ENCODE results near the gene MRPL40. TPM values are rescaled to one million over a fixed set of nuclear protein-coding genes. Genes with fewer than 3 reads are reported as not detected.

MRPL40 gene
- total and polyA plus RNA-seq, 2 experiments from 2014 or later = 25.9 to 57.6 TPM

- peak overlapping the region; percentile 81 for H3K4me2 ChIP-seq
- no peak overlapping the region for H3K27ac ChIP-seq
- H3K9me3 ChIP-seq (ENCODE audit: low read depth) = no peaks in the 10 kb centered on the region
- peaks cover 14% of the 10 kb centered on the region for H4K20me1 ChIP-seq (ENCODE audit: insufficient read depth, poor library complexity, severe bottlenecking)
- no peak overlapping the region for H2AFZ ChIP-seq
- no peaks in the 10 kb centered on the region for H3K36me3 ChIP-seq (replicated peaks; ENCODE audit: insufficient read depth, low read depth)
- no peak for TF ChIP-seq EZH2phosphoT487 (IDR thresholded peaks at IDR 0.05; ENCODE audit: low read depth, severe bottlenecking, unreplicated experiment)
- TF ChIP-seq, protein P1, sequence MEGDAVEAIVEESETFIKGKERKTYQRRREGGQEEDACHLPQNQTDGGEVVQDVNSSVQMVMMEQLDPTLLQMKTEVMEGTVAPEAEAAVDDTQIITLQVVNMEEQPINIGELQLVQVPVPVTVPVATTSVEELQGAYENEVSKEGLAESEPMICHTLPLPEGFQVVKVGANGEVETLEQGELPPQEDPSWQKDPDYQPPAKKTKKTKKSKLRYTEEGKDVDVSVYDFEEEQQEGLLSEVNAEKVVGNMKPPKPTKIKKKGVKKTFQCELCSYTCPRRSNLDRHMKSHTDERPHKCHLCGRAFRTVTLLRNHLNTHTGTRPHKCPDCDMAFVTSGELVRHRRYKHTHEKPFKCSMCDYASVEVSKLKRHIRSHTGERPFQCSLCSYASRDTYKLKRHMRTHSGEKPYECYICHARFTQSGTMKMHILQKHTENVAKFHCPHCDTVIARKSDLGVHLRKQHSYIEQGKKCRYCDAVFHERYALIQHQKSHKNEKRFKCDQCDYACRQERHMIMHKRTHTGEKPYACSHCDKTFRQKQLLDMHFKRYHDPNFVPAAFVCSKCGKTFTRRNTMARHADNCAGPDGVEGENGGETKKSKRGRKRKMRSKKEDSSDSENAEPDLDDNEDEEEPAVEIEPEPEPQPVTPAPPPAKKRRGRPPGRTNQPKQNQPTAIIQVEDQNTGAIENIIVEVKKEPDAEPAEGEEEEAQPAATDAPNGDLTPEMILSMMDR (IDR thresholded peaks at IDR 0.05; ENCODE audit: poor library complexity) = no peak
- TF ChIP-seq EZH2 (IDR thresholded peaks at IDR 0.05; ENCODE audit: borderline replicate concordance) = no peak
- peaks cover 35% of the 10 kb centered on the region for H3K79me2 ChIP-seq
- no peaks in the 10 kb centered on the region for H3K9me2 ChIP-seq (replicated peaks; ENCODE audit: insufficient read depth)
- DNase-seq (ENCODE audit: low spot score) = no peak
- H3K4me3 ChIP-seq = no peak overlapping the region
- H3K27me3 ChIP-seq = no peaks in the 10 kb centered on the region
- no peaks in the 10 kb centered on the region for H3K4me1 ChIP-seq (ENCODE audit: insufficient read depth)
- WGBS (ENCODE audit: low lambda C conversion rate, missing lambda C conversion rate) = 79% methylated on average over 10 of the region's 10 CpGs
Measured at GRCh38 chr22:19480789-19481188, 48.4 kb downstream of the MRPL40 start.

DNA sequence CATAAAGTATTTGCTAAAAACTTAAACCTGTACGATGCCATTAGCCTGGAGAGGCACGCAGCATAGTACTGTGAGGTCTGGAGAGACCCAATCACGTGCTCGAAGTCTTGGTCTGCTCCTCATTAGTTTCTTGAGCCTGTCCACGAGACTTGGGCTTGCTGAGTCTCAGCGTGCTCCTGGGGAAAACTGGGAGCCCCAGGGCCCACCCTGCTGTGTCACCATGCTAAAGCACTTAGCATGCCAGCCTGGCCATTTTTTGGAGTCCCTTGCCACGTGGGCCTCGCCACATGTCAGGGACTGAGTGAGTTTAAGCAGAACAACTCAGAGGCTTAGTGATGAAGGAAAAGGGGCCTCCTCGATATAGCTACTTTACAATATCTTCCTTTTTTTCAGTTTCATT lies 50.0 kb downstream of the MRPL40 start:
- no peaks in the 10 kb centered on the region for H3K4me1 ChIP-seq (ENCODE audit: insufficient read depth)
- H4K20me1 ChIP-seq (ENCODE audit: insufficient read depth, poor library complexity, severe bottlenecking) = peaks cover 8% of the 10 kb centered on the region
- H3K9me2 ChIP-seq (replicated peaks; ENCODE audit: insufficient read depth) = no peaks in the 10 kb centered on the region
- no peak overlapping the region for H2AFZ ChIP-seq
- no peak for TF ChIP-seq EZH2 (IDR thresholded peaks at IDR 0.05; ENCODE audit: borderline replicate concordance)
- no peak for TF ChIP-seq EZH2phosphoT487 (IDR thresholded peaks at IDR 0.05; ENCODE audit: low read depth, severe bottlenecking, unreplicated experiment)
- TF ChIP-seq, protein P1 (IDR thresholded peaks at IDR 0.05; ENCODE audit: poor library complexity) = no peak
- no peak for DNase-seq (ENCODE audit: low spot score)
- peaks cover 20% of the 10 kb centered on the region for H3K79me2 ChIP-seq
- no peaks in the 10 kb centered on the region for H3K36me3 ChIP-seq (replicated peaks; ENCODE audit: insufficient read depth, low read depth)
- H3K4me3 ChIP-seq = no peak overlapping the region
- no peak overlapping the region for H3K27ac ChIP-seq
- 94% methylated on average over 9 of the region's 9 CpGs for WGBS (ENCODE audit: low lambda C conversion rate, missing lambda C conversion rate)
- no peaks in the 10 kb centered on the region for H3K9me3 ChIP-seq (ENCODE audit: low read depth)
- H3K27me3 ChIP-seq = no peaks in the 10 kb centered on the region
- H3K4me2 ChIP-seq = no peak overlapping the region

- Histone ChIP-seq H3K4me2 (no peak overlapping the region), H3K4me3 (no peak overlapping the region), H3K79me2 (peaks cover 6% of the 10 kb centered on the region), H3K27ac (no peak overlapping the region), H3K4me1 (ENCODE audit: insufficient read depth) (no peaks in the 10 kb centered on the region), H4K20me1 (ENCODE audit: insufficient read depth, poor library complexity, severe bottlenecking) (no peaks in the 10 kb centered on the region), H3K36me3 (replicated peaks; ENCODE audit: insufficient read depth, low read depth) (no peaks in the 10 kb centered on the region), H3K9me2 (replicated peaks; ENCODE audit: insufficient read depth) (no peaks in the 10 kb centered on the region), H3K9me3 (ENCODE audit: low read depth) (no peaks in the 10 kb centered on the region), H3K27me3 (no peaks in the 10 kb centered on the region), H2AFZ (no peak overlapping the region)
- DNase-seq (ENCODE audit: low spot score) = no peak
- TF ChIP-seq, protein P1 (IDR thresholded peaks at IDR 0.05; ENCODE audit: poor library complexity) = no peak
- TF ChIP-seq EZH2 (IDR thresholded peaks at IDR 0.05; ENCODE audit: borderline replicate concordance) = no peak
- no peak for TF ChIP-seq EZH2phosphoT487 (IDR thresholded peaks at IDR 0.05; ENCODE audit: low read depth, severe bottlenecking, unreplicated experiment)
- WGBS (ENCODE audit: low lambda C conversion rate, missing lambda C conversion rate) = 91% methylated on average over 8 of the region's 8 CpGs
Measured at GRCh38 chr22:19483481-19484244, 51.3 kb downstream of the MRPL40 start.

Other genes with a start within 250 kb of the MRPL40 start
- 2.2 and 4.3 TPM in 2 replicates for gene CLTCL1, start 140.8 kb upstream of the MRPL40 start, total RNA-seq
- gene CLTCL1, start 140.8 kb upstream of the MRPL40 start, polyA plus RNA-seq = 3.7 and 6.1 TPM in 2 replicates
- 23.6 and 30.6 TPM in 2 replicates for gene HIRA, start 812 bp upstream of the MRPL40 start, total RNA-seq
- gene HIRA, start 812 bp upstream of the MRPL40 start, polyA plus RNA-seq = 17.4 and 23.5 TPM in 2 replicates
- gene C22orf39, start 15.2 kb downstream of the MRPL40 start, total RNA-seq = 26.4 and 29.5 TPM in 2 replicates
- gene C22orf39, start 15.2 kb downstream of the MRPL40 start, polyA plus RNA-seq = 29.0 and 32.4 TPM in 2 replicates
- gene UFD1, start 46.6 kb downstream of the MRPL40 start, total RNA-seq = 48.6 and 51.5 TPM in 2 replicates
- gene UFD1, start 46.6 kb downstream of the MRPL40 start, polyA plus RNA-seq = 79.1 and 86.0 TPM in 2 replicates
- gene CDC45, start 47.4 kb downstream of the MRPL40 start, total RNA-seq = 6.5 and 7.1 TPM in 2 replicates
- 3.5 and 3.7 TPM in 2 replicates for gene CDC45, start 47.4 kb downstream of the MRPL40 start, polyA plus RNA-seq
- 4.9 and 8.9 TPM in 2 replicates for gene CLDN5, start 91.9 kb downstream of the MRPL40 start, total RNA-seq
- 9.9 and 12.0 TPM in 2 replicates for gene CLDN5, start 91.9 kb downstream of the MRPL40 start, polyA plus RNA-seq